ENCODE data around the gene FPR3. TPM values are rescaled to one million over a fixed set of nuclear protein-coding genes. Genes with fewer than 3 reads are reported as not detected.

The FPR3 gene
- total and polyA plus RNA-seq, 4 donors: 5.5 to 19.1 (median 11.2) TPM

DNA sequence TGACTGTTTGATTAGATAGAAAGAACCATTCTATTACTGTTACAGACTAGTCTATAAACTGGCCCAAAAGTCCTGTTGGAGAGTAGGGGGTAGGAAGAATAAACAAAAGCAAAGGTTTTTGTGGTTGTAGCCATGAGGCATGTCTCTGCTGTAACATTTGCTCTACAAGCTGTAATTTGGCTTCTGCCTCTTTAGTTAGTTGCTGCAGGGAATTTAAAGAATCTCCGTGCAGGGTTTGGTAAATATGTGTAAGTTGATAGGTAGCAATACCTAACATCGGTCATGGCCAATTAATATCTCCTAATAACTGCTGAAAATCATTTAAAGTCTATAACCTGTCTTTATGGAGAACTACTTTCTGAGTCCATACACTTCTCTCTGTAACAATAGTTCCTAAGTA lies 13.0 kb downstream of the FPR3 start:
- Histone ChIP-seq H3K4me3 (no peak overlapping the region), H3K9me3 (ENCODE audit: control insufficient read depth in 4 of 4, insufficient read depth in 3 of 4, low read length in 3 of 4) (peaks cover 0 to 12% (median 0%) of the 10 kb centered on the region in 4 donors), H3K9ac (ENCODE audit: insufficient read depth in 1 of 2, low read length in 2 of 2) (no peak overlapping the region), H3K27me3 (ENCODE audit: control insufficient read depth in 3 of 3, insufficient read depth in 3 of 3, low read length in 2 of 3) (no peaks in the 10 kb centered on the region), H3K4me1 (ENCODE audit: control insufficient read depth in 5 of 5, insufficient read depth in 5 of 5, low read length in 5 of 5) (peaks cover 2 to 14% (median 4%) of the 10 kb centered on the region in 5 donors), H3K36me3 (ENCODE audit: control insufficient read depth in 4 of 4, insufficient read depth in 4 of 4, low read length in 4 of 4) (no peaks in the 10 kb centered on the region), H3K27ac (ENCODE audit: low read depth in 1 of 2, low read length in 1 of 2) (no peak overlapping the region)
- ATAC-seq (ENCODE audit: insufficient read depth, low FRiP score): no peak
- 83 to 87% methylated on average over 2 of the region's 2 CpGs for WGBS, 2 donors
- TF ChIP-seq, protein P1, sequence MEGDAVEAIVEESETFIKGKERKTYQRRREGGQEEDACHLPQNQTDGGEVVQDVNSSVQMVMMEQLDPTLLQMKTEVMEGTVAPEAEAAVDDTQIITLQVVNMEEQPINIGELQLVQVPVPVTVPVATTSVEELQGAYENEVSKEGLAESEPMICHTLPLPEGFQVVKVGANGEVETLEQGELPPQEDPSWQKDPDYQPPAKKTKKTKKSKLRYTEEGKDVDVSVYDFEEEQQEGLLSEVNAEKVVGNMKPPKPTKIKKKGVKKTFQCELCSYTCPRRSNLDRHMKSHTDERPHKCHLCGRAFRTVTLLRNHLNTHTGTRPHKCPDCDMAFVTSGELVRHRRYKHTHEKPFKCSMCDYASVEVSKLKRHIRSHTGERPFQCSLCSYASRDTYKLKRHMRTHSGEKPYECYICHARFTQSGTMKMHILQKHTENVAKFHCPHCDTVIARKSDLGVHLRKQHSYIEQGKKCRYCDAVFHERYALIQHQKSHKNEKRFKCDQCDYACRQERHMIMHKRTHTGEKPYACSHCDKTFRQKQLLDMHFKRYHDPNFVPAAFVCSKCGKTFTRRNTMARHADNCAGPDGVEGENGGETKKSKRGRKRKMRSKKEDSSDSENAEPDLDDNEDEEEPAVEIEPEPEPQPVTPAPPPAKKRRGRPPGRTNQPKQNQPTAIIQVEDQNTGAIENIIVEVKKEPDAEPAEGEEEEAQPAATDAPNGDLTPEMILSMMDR (IDR thresholded peaks at IDR 0.05; ENCODE audit: control extremely low read depth, extremely low read depth): no peak
- DNase-seq: no peak

DNA sequence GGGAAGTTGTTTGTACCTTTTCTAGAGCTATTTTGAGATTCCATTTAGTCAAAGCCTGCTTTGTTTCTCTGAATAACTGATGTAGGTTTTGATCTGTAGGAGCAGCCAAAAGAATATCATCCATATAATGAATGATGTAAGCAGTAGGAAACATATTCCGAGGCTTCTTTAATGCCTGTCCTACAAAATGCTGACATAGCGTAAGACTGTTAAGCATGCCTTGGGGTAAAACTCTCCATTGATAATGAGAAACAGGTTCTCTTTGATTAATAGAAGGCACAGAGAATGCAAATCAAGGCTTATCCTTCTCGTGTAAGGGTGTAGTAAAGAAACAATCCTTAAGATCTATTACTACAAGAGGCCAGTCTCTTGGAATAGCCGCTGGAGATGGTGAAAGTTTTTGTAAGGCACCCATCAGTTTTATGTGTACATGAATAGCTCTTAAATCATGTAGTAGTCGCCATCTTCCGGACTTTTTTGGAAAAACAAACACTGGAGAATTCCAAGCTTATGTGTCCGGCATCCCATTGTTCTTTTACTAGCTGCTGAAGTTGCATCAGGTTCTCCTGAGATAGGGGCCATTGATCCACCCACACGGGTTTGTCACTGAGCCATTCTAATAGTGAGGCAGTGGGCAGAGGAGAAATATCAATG lies 13.5 kb downstream of the FPR3 start:
- Histone ChIP-seq H3K27ac (ENCODE audit: low read depth in 1 of 2, low read length in 1 of 2) (no peak overlapping the region), H3K4me3 (no peak overlapping the region), H3K4me1 (ENCODE audit: control insufficient read depth in 5 of 5, insufficient read depth in 5 of 5, low read length in 5 of 5) (peaks cover 2 to 14% (median 4%) of the 10 kb centered on the region in 5 donors), H3K27me3 (ENCODE audit: control insufficient read depth in 3 of 3, insufficient read depth in 3 of 3, low read length in 2 of 3) (no peaks in the 10 kb centered on the region), H3K9ac (ENCODE audit: insufficient read depth in 1 of 2, low read length in 2 of 2) (no peak overlapping the region), H3K9me3 (ENCODE audit: control insufficient read depth in 4 of 4, insufficient read depth in 3 of 4, low read length in 3 of 4) (peaks cover 0 to 13% (median 0%) of the 10 kb centered on the region in 4 donors), H3K36me3 (ENCODE audit: control insufficient read depth in 4 of 4, insufficient read depth in 4 of 4, low read length in 4 of 4) (no peaks in the 10 kb centered on the region)
- WGBS, 2 donors: 72 to 77% methylated on average over 8 of the region's 8 CpGs
- DNase-seq: peak in 1 of 3 donors; percentile 41
- TF ChIP-seq, protein P1 (IDR thresholded peaks at IDR 0.05; ENCODE audit: control extremely low read depth, extremely low read depth): no peak
- ATAC-seq (ENCODE audit: insufficient read depth, low FRiP score): no peak

DNA sequence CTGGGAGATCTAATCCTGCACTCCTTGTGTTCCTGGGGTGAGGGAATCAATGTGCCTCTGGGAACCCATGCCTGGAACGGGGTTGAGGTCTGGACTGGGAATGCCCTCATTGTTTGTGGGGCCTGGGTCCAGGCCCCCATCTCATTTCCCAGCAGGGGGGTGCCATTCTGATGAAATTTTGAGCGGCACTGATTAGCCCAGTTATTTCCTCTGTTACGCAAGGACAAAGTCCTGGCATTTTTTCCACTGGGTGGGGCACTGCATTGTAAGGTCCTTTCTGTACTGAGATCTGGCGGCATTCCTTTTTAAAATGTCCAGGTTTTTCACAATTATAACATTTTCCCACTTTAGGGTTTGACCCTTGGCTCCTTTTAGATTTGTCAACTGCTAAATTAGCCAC lies 14.8 kb downstream of the FPR3 start:
- Histone ChIP-seq H3K4me1 (ENCODE audit: control insufficient read depth in 5 of 5, insufficient read depth in 5 of 5, low read length in 5 of 5) (peaks cover 2 to 14% (median 4%) of the 10 kb centered on the region in 5 donors), H3K27ac (ENCODE audit: low read depth in 1 of 2, low read length in 1 of 2) (peak overlapping the region in 1 of 2 donors; percentile 46), H3K9ac (ENCODE audit: insufficient read depth in 1 of 2, low read length in 2 of 2) (no peak overlapping the region), H3K36me3 (ENCODE audit: control insufficient read depth in 4 of 4, insufficient read depth in 4 of 4, low read length in 4 of 4) (no peaks in the 10 kb centered on the region), H3K27me3 (ENCODE audit: control insufficient read depth in 3 of 3, insufficient read depth in 3 of 3, low read length in 2 of 3) (no peaks in the 10 kb centered on the region), H3K9me3 (ENCODE audit: control insufficient read depth in 4 of 4, insufficient read depth in 3 of 4, low read length in 3 of 4) (peaks cover 0 to 20% (median 0%) of the 10 kb centered on the region in 4 donors), H3K4me3 (no peak overlapping the region)
- 47 to 59% methylated on average over 4 of the region's 4 CpGs for WGBS, 2 donors
- DNase-seq (no peak), ATAC-seq (ENCODE audit: insufficient read depth, low FRiP score) (no peak)
- TF ChIP-seq, protein P1 (IDR thresholded peaks at IDR 0.05; ENCODE audit: control extremely low read depth, extremely low read depth): no peak

Measured in lung (tissue), 12 donors.